T-helper 2 cell (primary cell): ENCODE data around the gene NDUFB5.
A peak's percentile ranks its signal among the peaks of the same experiment; 100 is the strongest.
"Not testable (repeated sequence)": the region's sequence is repeated elsewhere in the genome, so short reads cannot be mapped to it uniquely, and the experiment has no call there.

ENCODE experiments used
- DNase-seq, 5 experiments: peaks; one replicate each; pipeline versions ENCODE4 v3.0.0 to v3.0.0-alpha.2; 2012 to 2022

NDUFB5 gene

DNA sequence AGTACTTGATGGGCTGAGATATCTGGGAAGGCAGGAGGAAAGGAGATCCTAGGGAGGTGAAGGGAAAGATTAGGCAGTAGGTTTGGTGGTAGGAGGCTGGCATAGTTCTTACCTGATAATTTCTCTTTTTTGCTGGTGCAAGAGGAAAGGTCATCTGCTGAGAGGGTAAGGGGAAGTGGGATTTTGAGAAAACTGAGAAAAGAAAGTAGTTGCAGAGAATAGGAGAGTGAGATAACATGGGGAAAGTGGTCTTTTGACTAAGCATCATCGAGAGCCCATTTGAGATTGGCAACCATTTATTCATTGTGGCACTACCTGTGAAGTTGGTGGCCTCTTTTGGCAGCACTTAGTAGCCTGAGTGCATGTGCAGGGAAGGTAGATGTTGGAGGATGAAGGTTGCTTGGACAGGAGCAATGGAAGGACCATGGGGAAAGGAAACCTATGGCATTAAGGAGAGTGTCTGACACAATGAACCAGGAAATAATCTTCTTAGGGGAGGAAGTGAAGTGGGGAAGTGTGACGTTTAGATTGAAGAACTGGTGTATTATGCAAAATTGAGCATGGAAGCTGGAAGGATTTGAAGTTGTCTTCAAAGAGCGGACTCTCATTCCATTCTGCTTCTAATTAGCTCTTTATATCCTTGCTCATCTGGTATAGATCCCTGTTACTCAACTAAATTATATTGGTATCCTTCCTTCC is 26.3 kb downstream of the NDUFB5 start:
- no peak for DNase-seq

DNA sequence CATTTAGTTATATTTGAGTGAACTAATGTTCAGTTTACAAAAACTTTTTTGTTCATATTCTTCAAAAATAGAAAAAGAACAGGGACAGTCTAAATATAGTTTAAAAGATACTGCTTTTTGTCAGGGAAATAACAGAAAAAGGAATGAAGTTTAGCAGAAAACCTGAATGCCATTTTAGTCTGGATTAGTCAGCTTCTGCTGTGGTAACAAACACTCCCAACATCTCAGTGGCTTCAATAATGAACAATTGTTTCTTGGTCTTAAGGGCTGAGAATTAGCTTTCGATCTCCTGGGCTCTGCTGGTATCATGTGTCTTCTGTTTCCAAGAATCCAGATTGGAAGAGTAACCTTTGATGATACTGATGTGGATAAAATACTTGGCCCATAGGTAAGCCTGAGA is 35.9 kb downstream of the NDUFB5 start:
- DNase-seq, result no peak

DNA sequence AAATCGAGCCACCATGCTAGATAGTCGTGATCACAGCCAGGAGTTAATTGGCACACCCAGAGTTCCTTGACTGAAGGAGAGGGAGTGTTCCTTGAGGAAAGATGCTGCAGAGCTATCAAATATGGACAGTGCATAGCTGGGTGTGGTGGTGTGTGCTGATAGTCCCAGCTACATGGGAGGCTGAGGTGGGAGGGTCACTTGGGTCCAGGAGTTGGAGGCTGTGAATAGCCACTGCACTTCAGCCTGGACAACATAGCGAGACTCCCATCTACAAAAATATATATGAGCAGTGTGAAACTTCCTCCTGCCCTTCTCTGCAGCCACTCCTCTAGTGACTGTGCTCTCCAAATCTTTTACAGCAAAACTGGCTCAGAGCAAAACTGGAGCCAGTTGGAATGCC is 38.3 kb downstream of the NDUFB5 start:
- no peak for DNase-seq

DNA sequence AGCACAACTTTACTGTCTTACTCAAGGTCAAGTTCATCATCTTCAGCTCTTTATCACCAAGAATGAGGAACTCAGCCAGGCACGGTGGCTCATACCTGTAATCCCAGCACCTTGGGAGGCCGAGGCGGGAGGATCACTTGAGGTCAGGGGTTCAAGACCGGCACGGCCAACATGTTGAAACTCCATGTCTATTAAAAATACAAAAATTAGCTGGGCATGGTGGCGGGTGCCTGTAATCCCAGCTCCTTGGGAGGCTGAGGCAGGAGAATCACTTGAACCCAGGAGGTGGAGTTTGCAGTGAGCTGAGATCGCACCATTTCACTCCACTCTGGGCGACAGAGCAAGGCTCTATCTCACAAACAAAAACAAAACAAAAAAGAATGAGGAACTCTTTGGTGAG is 39.2 kb downstream of the NDUFB5 start:
- not testable (repeated sequence) for DNase-seq

DNA sequence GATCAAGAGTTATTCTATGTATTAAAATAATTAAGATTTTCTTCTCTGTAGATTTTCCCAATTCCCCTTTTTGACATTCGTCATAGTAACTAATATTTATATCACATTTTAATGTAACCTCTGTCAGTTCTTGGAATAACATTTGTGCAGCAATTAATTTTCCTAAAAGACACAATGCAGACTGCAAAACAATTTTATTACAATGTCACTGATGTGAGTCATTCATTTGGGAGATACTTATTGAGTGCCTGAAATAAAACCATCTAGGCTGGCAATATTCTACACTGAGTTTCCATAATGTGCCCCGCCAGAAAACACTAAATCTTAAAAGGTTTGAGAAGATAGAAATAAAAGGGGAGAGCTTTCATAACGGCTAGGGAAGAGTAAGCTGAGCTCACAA is 41.6 kb downstream of the NDUFB5 start:
- no peak for DNase-seq

DNA sequence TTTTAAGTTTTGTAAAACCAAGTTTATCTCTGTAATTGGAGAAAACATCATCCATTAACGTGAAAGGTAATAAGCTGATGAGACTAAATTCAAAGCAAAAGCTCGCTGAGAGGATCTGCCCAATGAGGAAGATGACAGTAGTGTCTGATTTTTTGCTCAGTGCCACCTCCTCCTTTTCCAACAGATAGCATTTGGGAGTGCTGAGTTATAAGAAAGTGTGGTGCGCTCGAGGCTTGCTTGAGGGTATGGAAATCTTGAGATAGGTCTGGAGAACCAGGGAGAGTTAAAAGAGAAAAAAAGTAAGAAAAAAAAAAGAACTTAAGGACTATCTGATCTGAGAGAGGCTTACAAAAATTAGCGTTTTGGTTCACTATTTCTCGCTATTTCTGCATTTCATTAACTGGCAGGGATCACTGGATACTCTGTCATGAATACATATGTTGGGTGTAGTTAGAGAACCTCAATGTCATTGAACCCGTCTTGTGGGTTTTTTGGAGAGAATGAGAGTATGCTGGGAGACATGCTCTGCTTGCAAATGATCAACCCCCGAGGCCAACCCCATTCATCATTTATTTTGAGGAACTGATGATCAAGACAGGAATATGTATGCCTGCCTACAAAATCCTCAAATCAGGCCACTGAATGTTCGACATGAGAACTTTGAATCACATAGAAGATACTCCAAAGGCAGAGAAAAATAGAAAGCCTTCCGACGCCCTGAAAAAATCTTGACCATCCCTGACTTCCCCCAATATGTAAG is 47.3 kb downstream of the NDUFB5 start:
- peak in 1 of 5 experiments; percentile 12 for DNase-seq

DNA sequence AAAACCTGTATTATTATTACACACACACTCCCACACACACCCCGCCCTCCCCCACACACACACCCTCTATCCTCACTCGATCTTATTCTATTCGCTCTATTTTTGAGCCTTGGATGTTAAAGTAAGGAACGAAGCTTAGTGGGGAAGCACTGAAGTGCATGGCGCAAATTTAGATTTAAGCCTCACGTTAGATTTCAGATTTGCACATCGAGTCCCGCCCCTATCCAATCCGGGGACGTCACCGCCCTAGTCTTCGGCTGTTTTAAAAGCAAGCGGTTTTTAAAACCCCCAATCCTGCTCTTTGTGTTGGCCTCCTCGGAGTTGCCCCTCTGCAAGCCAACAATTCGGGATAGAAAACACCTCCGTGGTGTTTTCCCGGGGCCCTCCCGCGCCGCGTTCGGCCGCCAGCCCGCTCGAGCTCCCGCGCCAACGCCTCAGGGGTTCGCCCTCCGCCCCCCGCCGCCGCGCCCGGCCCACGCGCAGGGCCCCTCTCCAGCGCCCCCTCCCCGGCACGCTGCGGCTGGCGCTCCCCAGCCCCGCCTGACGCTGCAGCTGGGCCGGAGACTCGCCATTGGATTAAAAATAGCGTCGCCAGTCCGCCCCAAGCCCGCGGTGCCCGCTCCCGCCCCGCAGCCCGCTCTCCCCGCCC is 48.0 kb downstream of the NDUFB5 start, which contains the start of gene USP13:
TSS of gene USP13 (plus strand) at position 594 of the 649 bp plus-strand sequence. CDS start 186 bp downstream, outside the sequence.
- DNase-seq, result peak; percentile 31 to 88 (median 43)

DNA sequence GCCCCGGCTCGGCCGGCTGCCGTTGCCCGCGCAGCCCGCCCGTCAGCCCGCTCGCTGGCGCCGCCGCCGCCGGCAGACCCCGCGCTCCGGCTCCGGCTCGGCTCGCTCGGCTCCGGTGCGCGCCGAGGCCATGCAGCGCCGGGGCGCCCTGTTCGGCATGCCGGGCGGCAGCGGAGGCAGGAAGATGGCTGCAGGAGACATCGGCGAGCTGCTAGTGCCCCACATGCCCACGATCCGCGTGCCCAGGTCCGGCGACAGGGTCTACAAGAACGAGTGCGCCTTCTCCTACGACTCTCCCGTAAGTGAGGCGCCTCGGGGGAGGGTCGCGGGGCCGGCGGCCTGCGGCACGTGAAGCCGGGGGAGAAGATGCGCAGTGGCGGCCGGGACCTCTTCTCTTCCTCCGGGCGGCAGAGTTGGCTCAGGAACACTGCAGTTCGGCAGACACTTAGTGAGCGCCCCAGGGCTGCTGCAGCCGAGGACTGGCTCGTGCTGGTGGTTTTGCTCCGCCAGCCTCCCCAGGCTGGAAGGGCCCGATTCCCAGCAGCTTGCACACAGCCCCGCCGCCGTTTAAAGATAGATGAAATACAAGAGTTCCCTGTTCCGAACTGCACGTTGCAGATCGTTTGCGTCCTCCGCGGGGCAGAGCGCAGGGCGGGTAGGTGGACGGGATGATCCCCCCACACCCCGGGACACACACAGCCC is 48.7 kb downstream of the NDUFB5 start:
- peak; percentile 26 to 83 (median 41) for DNase-seq

DNA sequence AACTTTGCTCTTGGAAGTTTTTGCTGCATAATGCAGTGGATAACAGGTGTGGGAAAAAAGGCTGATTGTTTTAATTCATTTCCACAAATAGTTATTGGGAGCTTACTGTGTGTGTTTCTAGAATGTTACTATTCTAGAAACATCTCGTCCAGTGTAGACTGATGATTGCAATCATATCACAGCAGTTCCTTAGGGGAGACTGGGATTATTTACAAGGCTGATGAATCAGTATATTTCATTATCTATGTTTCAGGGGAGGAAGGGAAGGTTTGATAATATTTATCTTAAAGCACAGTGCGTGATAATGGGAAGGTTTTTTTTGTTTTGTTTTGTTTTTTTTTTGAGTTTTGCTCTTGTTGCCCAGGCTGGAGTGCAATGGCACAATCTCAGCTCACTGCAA is 50.6 kb downstream of the NDUFB5 start:
- DNase-seq, result no peak

DNA sequence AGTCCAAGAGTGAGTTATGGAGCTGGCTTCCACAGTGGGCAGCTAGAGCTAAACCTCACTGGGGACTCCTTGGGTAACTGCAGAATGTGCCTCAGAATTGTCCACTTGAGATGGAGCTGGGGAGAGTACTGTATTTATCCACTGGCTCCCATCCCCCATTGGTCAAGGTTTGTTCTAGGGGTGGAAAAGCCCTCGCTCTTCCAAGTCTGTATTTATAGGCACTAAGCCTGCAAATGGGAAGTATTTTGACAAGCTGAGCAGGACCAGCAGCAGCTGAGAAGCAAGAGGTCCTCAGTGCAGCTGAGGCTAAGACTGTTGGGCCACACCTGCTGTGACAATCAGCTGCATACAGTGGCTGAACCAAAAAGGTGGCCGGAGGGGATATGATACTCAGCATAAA is 54.0 kb downstream of the NDUFB5 start:
- DNase-seq, result no peak

DNA sequence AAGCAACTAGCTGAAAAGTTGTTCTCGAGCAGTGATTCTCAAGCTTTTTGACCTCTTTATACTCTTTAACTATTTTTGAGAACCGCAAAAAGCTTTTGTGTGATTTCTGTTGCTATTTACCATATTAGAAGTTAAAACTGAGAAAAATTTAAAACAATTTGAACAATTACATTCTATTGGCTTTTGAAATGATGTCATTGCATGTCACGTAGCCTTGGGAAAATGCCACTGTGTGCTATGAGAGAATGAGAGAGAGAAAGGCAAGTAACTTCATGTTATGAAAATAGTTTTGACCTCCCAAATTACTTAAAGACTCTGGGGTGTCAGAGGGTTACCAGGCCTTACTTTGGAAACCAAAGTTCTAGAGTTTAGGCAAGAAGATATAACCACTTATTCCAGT is 56.3 kb downstream of the NDUFB5 start:
- DNase-seq, result no peak

DNA sequence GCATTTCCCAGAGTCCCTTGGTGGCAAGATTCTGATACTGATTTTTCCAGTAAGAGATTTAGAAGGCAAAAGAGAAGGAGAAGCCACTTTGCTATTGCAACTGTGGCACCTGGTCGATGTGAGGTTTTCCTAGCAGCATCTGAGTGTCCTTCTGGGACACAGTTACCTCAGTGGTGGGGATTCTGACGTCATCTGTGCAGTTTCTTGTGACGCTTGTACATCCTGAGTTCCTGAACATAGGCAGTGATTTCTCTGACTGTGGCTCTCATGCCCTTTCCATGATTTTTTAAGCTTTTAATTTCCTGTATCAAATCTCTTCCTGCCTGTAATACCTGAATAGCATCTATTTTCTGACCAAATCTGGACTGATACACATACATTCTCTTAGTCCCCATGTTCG is 57.2 kb downstream of the NDUFB5 start:
- DNase-seq, result no peak

DNA sequence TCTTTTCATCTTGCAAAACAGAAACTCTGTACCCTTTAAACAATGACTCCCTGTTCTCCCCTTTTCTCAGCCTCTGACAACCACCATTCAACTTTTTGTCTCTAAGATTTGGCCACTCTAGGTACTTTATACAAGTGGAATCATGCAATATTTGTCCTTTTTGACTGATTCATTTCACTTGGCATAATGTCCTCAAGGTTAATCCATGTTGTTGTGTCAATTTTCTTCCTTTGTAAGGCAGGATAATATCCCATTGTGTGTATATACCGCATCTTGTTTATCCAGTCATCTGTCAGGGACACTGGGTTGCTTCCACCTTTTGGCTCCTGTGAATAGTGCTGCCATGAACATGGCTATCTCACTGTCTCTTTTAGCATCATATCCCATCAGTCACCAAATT is 58.5 kb downstream of the NDUFB5 start:
- no peak for DNase-seq

DNA sequence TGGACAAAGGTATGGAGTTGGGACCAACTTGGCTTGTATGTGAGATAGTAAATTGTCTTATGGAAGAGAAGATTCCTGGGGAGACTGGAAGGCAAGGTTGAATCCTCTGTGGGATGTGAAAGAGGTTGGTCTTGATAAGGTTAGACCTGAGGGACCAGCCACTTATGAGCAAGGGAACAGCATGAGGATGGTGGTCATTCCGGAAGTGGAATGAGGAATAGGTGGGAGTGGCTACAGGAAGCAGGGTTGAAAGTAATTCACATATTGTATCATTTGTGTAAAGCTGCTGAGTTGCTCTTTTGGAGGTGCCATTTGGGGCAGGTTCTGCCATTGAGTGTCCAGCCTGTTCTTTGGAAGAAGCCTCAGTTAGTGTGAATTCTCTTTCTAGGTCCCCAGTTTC is 61.4 kb downstream of the NDUFB5 start:
- no peak for DNase-seq

DNA sequence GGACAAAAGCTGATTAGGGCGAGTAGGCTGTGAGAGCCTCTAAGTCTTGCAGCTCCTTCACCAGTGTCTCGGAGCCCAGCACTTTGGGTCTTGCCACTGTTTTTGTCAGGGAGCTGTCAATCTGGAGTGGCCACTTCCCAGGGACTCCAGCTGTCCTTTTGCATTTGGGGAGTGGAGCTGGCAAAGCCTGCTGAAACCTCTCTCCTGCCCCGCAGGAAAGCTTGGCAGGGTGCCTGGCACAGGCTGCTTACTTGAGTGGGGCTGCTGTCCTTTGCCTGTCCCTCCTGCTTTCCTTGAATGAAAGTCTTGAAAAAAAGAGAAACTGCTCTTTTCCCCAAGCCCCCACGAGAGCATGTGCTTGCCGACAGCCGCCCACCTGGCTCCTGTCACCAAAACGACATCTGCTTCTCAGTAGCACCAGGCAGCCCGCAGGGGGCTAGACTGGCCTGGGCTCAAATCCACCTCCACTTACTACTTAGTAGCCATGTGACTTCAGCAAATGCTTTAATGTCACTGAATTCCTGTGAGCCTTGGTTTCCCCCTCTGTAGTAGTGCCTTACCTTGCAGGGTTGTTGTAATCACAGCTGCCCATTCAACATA is 61.9 kb downstream of the NDUFB5 start:
- no peak for DNase-seq

DNA sequence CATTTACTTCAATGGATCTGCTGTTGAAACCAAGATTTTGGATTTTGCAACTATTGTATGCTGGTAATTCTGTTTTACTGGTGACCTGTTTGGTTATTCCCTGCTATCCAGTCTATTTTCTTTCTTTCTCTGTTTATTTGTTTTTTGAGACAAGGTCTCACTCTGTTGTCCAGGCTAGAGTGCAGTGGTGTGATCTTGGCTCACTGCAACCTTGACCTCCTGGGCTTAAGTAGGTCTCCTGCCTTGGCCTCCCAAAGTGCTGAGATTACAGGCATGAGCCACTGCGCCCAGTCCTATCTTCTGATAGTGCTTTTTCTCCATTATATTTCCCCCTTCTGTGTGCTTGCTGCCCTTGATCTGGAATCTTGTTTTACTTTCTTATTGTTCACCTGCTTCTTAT is 63.8 kb downstream of the NDUFB5 start:
- DNase-seq, result no peak

DNA sequence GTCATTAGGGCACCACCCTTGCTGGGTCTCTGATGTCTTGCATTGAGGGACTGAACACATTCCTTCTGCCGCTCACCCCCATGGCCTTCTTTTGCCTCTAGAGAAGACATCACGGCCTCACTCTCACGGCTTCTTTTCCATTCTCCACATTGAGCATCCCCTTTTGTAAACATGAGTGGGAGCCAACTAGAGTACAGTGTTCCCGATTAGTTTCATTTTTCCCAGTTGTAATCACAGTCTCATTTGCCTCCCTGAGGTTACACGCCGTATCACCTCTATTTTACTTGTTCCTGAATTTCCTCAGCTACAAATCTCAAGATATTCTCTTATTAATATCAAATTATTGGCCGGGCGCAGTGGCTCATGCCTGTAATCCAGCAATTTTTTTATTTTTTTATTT is 65.7 kb downstream of the NDUFB5 start:
- no peak for DNase-seq

DNA sequence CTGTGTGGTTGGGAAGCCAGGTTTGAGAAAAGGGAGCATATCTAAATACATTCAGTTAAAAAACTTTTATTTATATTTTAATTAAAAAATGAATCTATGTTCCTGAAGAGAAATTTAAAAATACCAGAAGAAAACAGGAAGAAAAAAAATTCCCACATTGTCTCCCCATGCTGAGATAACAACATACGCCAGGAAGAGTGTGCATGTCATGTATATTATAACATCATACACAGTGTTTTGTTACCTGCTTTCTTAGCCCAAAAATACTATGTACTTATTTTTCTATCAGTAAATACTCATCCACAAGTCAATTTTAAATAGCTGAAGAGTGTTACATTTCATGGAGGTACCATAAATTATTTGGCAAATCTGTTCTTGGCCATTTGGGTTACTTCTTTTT is 66.7 kb downstream of the NDUFB5 start:
- DNase-seq, result no peak

DNA sequence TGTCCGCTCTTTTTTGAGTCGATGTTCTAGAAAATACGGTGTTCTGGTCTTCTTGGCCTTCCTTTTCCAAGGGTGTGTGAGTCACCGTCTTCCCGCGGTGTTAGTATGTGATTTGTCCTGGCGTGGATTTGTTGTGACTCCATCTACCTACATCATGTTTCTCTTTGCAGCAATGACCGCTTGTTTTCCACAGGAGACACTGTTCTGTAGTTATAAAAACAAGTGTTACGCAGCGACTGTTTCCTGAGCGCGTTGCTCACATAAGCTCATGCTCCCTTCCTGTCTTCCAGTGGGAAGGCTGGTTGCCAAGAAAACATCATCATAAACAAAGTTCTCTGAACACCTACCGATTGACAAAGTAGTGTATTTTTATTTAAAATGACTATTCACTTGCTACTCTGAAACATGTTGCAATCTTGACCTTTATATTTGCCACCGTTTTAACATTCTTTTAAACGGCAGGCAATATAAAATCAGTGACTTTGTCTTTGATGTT is 67.2 kb downstream of the NDUFB5 start:
- DNase-seq, result no peak

DNA sequence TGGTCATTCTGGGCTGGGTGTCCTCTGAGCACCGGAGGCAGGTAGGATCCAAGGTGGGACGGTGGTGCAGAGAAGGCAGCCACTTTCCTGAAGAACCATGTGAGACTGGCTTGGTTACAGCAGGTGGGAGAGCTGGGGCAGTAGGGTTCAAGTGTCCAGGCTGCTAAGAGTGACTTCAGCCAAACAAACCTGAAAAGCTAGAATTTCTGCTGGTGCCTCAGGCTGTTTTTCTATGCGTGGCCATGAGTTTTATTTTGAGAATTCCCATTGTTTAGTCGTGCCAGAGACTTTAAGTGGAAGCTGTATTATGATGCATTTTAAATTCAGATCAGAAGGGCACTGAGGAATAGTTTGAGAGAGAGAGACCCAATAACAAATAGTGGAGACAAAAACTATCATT is 68.3 kb downstream of the NDUFB5 start:
- DNase-seq, result no peak

DNA sequence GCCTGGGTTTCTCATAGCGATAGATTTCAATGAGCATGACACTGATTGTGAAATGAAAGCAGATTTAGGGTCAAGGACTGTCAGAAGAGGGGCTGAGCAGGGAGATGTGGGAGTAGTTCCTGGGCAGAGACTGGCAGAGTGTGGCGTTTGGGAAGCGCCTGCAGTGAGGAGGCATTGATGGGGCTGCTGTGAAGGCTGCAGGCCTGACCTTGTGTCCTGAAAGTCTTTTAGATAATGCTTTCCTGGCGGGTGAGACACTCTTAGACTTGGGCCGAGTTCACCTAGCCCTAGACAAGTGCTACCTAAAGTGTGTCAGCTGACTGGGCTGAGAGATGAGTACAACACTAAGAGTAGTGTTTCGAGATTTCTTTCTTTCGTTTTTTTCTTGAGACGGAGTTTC is 68.9 kb downstream of the NDUFB5 start:
- DNase-seq, result no peak

DNA sequence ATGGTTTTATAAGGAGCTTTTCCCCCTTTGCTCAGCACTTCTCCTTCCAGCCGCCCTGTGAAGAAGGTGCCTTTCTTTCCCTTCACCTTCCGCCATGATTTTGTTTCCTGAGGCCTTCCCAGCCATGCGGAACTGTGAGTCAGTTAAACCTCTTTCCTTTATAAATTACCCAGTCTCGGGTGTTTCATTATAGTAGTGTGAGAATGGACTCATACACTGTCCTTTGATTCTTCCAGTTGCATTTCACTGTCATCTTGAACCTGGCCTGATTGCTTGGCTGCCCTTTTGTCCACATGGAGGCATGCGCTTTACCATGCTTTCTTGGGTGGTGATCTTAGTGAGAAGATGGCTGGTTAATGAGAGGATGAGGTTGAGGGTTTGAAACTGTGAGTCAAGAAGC is 71.5 kb downstream of the NDUFB5 start:
- no peak for DNase-seq
